Brain microvascular endothelial cell (primary cell): Measurements from ENCODE around the gene ADORA2A.
A peak's percentile ranks its signal among the peaks of the same experiment; 100 is the strongest.

Experiments
- DNase-seq: peaks from one replicate; pipeline ENCODE4 v3.0.0-alpha.2; 2020
- H3K27ac ChIP-seq: fragments of 250-450 bp; sonication (Bioruptor Pico); 2 replicates; pipeline ENCODE4 v1.5.1; 2020; ENCODE audit warnings: mild to moderate bottlenecking, moderate library complexity
- H3K27me3 ChIP-seq: fragments of 250-450 bp; sonication (Bioruptor Pico); replicated peaks from 2 replicates; pipeline ENCODE4 v1.5.1; 2020; ENCODE audit warnings: mild to moderate bottlenecking
- H3K36me3 ChIP-seq: fragments of 250-450 bp; sonication (Bioruptor Pico); replicated peaks from 2 replicates; pipeline ENCODE4 v1.5.1; 2020; ENCODE audit warnings: mild to moderate bottlenecking
- H3K4me3 ChIP-seq: 2 replicates; pipeline ENCODE4 v1.5.1; 2011; ENCODE audit warnings: low read depth, mild to moderate bottlenecking, control low read depth, low read length, moderate library complexity
- CTCF ChIP-seq: IDR thresholded peaks from 2 replicates; pipeline ENCODE4 v1.5.1; 2011; ENCODE audit warnings: low read depth, mild to moderate bottlenecking, moderate library complexity, low read length, control low read depth, inconsistent platforms; ENCODE audit errors: missing control alignments
- in situ Hi-C: cut with HindIII; loops from 2 replicates; pipeline ENCODE4 v1.10.0; 2017; ENCODE audit warnings: low sequenced_read_pairs, low pct_ligation_motif_present

ADORA2A gene

GRCh38 chr22:24392218-24392931 lies 35.0 kb upstream of the ADORA2A start:
- in situ Hi-C loops, result no loop called here
- H3K27ac ChIP-seq, result peak overlapping the region; percentile 12
- DNase-seq, result no peak
- H3K27me3 ChIP-seq, result no peaks in the 10 kb centered on the region
- H3K4me3 ChIP-seq, result no peak overlapping the region
- H3K36me3 ChIP-seq, result peaks cover 7% of the 10 kb centered on the region
- no peak for TF ChIP-seq CTCF

DNA sequence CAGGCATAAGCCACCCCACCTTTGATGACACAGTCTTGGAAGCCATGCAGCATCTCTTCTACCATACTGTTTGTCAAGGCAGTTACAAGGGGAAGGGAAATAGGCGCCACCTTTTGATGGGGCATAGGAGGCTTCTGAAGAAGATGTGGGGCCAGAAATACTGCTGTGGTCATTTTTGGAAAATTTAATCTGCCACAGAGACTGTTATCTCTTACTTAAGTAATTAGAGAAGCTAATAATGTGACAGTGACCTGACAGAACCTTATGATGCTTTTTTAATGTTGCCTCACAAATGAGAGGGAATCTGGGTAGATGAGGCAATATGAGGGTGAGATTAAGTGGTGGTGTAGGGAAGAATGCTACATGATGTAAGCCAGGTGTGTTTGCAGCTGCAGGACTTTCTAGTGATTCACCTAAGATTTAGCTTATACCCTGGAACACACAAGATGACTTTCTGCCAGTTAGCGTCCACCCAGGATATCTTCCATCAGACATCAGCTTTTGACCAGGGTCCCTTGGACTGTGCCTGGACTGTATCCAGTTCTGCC lies 34.3 kb upstream of the ADORA2A start:
- no peak for DNase-seq
- H3K36me3 ChIP-seq, result peaks cover 7% of the 10 kb centered on the region
- H3K27me3 ChIP-seq, result no peaks in the 10 kb centered on the region
- no peak for TF ChIP-seq CTCF
- H3K4me3 ChIP-seq, result no peak overlapping the region
- H3K27ac ChIP-seq, result no peak overlapping the region
- in situ Hi-C loops, result no loop called here

- Histone ChIP-seq H3K36me3 (peaks cover 7% of the 10 kb centered on the region), H3K27me3 (no peaks in the 10 kb centered on the region), H3K4me3 (no peak overlapping the region), H3K27ac (no peak overlapping the region)
- no peak for TF ChIP-seq CTCF
- in situ Hi-C loops, result no loop called here
- DNase-seq, result no peak
These were observed 33.6 kb upstream of the ADORA2A start for GRCh38 chr22:24393848-24394247.

GRCh38 chr22:24394254-24394653 lies 33.1 kb upstream of the ADORA2A start:
- Histone ChIP-seq H3K36me3 (peaks cover 7% of the 10 kb centered on the region), H3K27me3 (no peaks in the 10 kb centered on the region), H3K27ac (no peak overlapping the region), H3K4me3 (no peak overlapping the region)
- no peak for TF ChIP-seq CTCF
- in situ Hi-C loops, result no loop called here
- no peak for DNase-seq

DNA sequence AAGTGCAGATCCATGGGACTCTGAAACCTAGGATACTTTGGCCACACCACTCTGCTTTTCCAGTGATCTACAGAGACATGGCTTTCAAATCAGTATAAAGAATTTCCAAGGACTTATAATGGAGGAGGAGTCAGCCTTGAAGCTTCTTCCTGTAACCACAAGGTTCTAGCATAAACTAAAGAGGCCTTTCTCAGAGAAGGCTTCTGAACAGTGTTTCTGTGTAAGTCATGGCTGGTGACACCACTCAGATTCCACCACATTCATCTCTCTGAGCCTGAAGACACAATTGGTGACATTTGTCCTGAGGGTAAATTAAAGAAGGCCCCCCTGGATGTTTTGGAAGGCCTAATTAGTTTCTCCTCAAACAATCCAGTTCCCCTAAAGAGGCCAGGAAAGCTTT lies 29.0 kb upstream of the ADORA2A start:
- peaks cover 10% of the 10 kb centered on the region for H3K36me3 ChIP-seq
- no peaks in the 10 kb centered on the region for H3K27me3 ChIP-seq
- in situ Hi-C loops, result no loop called here
- no peak for TF ChIP-seq CTCF
- no peak overlapping the region for H3K27ac ChIP-seq
- DNase-seq, result no peak
- no peak overlapping the region for H3K4me3 ChIP-seq

- in situ Hi-C loops, result no loop called here
- H3K36me3 ChIP-seq, result peaks cover 13% of the 10 kb centered on the region
- no peak overlapping the region for H3K4me3 ChIP-seq
- no peak for DNase-seq
- H3K27ac ChIP-seq, result no peak overlapping the region
- TF ChIP-seq CTCF, result no peak
- H3K27me3 ChIP-seq, result no peaks in the 10 kb centered on the region
These were observed 27.2 kb upstream of the ADORA2A start for GRCh38 chr22:24400034-24400725.
